Retina (tissue), 1 donor: ENCODE data around the gene RNF103.
A peak's percentile ranks its signal among the peaks of the same experiment; 100 is the strongest.

Experiments used
- DNase-seq: peaks from one replicate; pipeline ENCODE4 v3.0.0-alpha.2; 2016

The RNF103 gene

GRCh38 chr2:86562922-86563649 lies 60.6 kb downstream of the RNF103 start, which contains the start of gene CHMP3:
Gene CHMP3 (minus strand): TSS chr2:86563443. CDS start chr2:86563348, 95 bp downstream.
- DNase-seq: peak; percentile 98

GRCh38 chr2:86562485-86562921 lies 61.2 kb downstream of the RNF103 start:
- no peak for DNase-seq

- no peak for DNase-seq
Observed at GRCh38 chr2:86557836-86558235, 65.8 kb downstream of the RNF103 start.

GRCh38 chr2:86556508-86556907 lies 67.2 kb downstream of the RNF103 start:
- DNase-seq: no peak
